OCI-LY1 (cell line): Measurements from ENCODE around the gene LAMA1.

ENCODE experiments used
- H2AFZ ChIP-seq: fragments of 200-600 bp; sonication (generic), shearing (Covaris generic); 2 replicates; pipeline ENCODE4 v1.6.0; 2014; ENCODE audit warnings: antibody characterized with exemption, mild to moderate bottlenecking, low read length
- H3F3A ChIP-seq: fragments of 200-600 bp; sonication (generic), shearing (Covaris generic); 2 replicates; pipeline ENCODE4 v1.6.0; 2014; ENCODE audit warnings: mild to moderate bottlenecking, antibody characterized with exemption, low read length, moderate library complexity; ENCODE audit not compliant: insufficient read depth
- H3K27ac ChIP-seq: fragments of 200-600 bp; sonication (generic); 2 replicates; pipeline ENCODE4 v1.5.1; 2014; ENCODE audit warnings: low read length, mixed run types, mild to moderate bottlenecking, low read depth; ENCODE audit not compliant: poor library complexity, severe bottlenecking
- H3K27me3 ChIP-seq: fragments of 200-600 bp; sonication (generic); 2 replicates; pipeline ENCODE4 v1.6.0; 2014; ENCODE audit warnings: antibody characterized with exemption, mild to moderate bottlenecking, low read length, moderate library complexity; ENCODE audit not compliant: insufficient read depth
- H3K36me3 ChIP-seq: fragments of 200-600 bp; sonication (generic); 2 replicates; pipeline ENCODE4 v1.6.1; 2014; ENCODE audit warnings: mild to moderate bottlenecking, antibody characterized with exemption, low read length, moderate library complexity, mixed read lengths; ENCODE audit not compliant: insufficient read depth
- H3K4me1 ChIP-seq: fragments of 200-600 bp; sonication (generic); 2 replicates; pipeline ENCODE4 v1.5.1; 2014; ENCODE audit warnings: mild to moderate bottlenecking, low read length, moderate library complexity; ENCODE audit not compliant: insufficient read depth, severe bottlenecking
- H3K4me2 ChIP-seq: fragments of 200-600 bp; sonication (generic), shearing (Covaris generic); 2 replicates; pipeline ENCODE4 v1.6.1; 2014; ENCODE audit warnings: low read length
- H3K4me3 ChIP-seq: fragments of 200-600 bp; sonication (generic); 2 replicates; pipeline ENCODE4 v1.5.1; 2014; ENCODE audit warnings: low read length, low read depth, mild to moderate bottlenecking, mixed read lengths; ENCODE audit not compliant: poor library complexity, severe bottlenecking
- H3K79me2 ChIP-seq: fragments of 200-600 bp; shearing (Covaris generic); 2 replicates; pipeline ENCODE4 v1.6.1; 2016; ENCODE audit warnings: mixed run types, low read length, mixed read lengths; ENCODE audit not compliant: insufficient read depth
- H3K9ac ChIP-seq: fragments of 200-600 bp; sonication (generic), shearing (Covaris generic); 2 replicates; pipeline ENCODE4 v1.6.1; 2014; ENCODE audit warnings: mild to moderate bottlenecking, low read length, mixed read lengths
- H3K9me2 ChIP-seq: fragments of 200-600 bp; sonication (generic), shearing (Covaris generic); 2 replicates; pipeline ENCODE4 v1.6.1; 2014; ENCODE audit warnings: low read depth, mild to moderate bottlenecking, low read length, mixed read lengths
- H3K9me3 ChIP-seq: fragments of 200-600 bp; shearing (Covaris generic); 2 replicates; pipeline ENCODE4 v1.6.1; 2014; ENCODE audit warnings: low read length, mixed read lengths
- H4K20me1 ChIP-seq: fragments of 200-600 bp; sonication (generic), shearing (Covaris generic); 2 replicates; pipeline ENCODE4 v1.6.0; 2016; ENCODE audit warnings: mild to moderate bottlenecking, low read length; ENCODE audit not compliant: insufficient read depth
- EZH2 ChIP-seq: fragments of 200-600 bp; sonication (generic), shearing (Covaris generic); IDR thresholded peaks from 2 replicates; pipeline ENCODE4 v1.8.0; 2017; ENCODE audit warnings: borderline replicate concordance, mixed run types, mild to moderate bottlenecking, antibody characterized with exemption, low read length, moderate library complexity, mixed read lengths
- TF ChIP-seq, protein P1 (sequence below): fragments of 200-600 bp; sonication (generic), shearing (Covaris generic); IDR thresholded peaks from 2 replicates; pipeline ENCODE4 v1.5.1; 2017; ENCODE audit warnings: mild to moderate bottlenecking, antibody characterized with exemption, low read length, moderate library complexity, mixed read lengths

LAMA1 gene

DNA sequence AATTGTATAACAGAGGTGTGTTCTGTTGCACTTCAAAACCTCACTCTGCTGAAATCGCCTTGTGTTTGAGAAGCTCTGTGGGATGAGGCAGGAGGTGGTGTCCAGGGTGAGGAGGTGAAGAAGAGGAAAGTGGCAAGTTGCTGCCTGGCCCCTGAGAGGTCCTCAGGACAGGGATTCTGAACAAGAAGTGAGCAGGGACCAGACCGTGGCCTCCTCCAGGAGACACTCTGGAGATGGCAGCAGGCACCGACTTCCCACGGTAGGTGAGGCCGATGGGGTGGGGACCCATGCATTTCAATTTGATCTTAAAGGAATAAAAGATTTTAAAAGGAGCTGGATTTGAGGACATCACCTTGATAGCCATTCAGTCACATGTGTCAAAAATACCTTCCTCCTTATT is 37.5 kb upstream of the LAMA1 start:
- no peaks in the 10 kb centered on the region for H3K36me3 ChIP-seq
- no peak overlapping the region for H2AFZ ChIP-seq
- H3F3A ChIP-seq = no peaks in the 10 kb centered on the region
- no peak overlapping the region for H3K9ac ChIP-seq
- no peaks in the 10 kb centered on the region for H3K9me3 ChIP-seq
- no peaks in the 10 kb centered on the region for H3K9me2 ChIP-seq
- no peaks in the 10 kb centered on the region for H3K27me3 ChIP-seq
- H4K20me1 ChIP-seq = no peaks in the 10 kb centered on the region
- H3K79me2 ChIP-seq = no peaks in the 10 kb centered on the region
- no peak overlapping the region for H3K4me3 ChIP-seq
- H3K4me2 ChIP-seq = no peak overlapping the region
- H3K4me1 ChIP-seq = no peaks in the 10 kb centered on the region
- no peak overlapping the region for H3K27ac ChIP-seq
- TF ChIP-seq, protein P1, sequence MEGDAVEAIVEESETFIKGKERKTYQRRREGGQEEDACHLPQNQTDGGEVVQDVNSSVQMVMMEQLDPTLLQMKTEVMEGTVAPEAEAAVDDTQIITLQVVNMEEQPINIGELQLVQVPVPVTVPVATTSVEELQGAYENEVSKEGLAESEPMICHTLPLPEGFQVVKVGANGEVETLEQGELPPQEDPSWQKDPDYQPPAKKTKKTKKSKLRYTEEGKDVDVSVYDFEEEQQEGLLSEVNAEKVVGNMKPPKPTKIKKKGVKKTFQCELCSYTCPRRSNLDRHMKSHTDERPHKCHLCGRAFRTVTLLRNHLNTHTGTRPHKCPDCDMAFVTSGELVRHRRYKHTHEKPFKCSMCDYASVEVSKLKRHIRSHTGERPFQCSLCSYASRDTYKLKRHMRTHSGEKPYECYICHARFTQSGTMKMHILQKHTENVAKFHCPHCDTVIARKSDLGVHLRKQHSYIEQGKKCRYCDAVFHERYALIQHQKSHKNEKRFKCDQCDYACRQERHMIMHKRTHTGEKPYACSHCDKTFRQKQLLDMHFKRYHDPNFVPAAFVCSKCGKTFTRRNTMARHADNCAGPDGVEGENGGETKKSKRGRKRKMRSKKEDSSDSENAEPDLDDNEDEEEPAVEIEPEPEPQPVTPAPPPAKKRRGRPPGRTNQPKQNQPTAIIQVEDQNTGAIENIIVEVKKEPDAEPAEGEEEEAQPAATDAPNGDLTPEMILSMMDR = no peak
- TF ChIP-seq EZH2 = no peak

DNA sequence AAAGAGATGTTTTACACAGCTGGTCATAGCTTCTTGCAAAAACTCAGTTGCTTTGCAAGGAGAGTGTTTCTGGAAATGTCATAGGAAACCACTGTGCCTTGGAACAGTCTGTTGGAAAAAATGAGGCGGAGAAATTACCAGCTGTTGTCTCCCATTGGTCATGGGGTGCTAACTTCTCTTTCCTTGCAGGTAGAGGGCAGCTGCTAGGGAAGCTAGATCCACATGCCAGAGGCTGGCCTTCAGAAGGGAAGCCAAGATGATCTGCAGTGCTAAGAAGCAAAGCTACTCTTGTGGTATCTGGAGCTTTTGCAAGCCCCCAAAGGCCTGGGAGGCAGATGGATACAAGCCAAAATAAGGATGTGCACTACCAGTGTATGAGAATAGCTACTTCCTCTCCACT is 34.8 kb upstream of the LAMA1 start:
- TF ChIP-seq EZH2 = no peak
- TF ChIP-seq, protein P1 = no peak

DNA sequence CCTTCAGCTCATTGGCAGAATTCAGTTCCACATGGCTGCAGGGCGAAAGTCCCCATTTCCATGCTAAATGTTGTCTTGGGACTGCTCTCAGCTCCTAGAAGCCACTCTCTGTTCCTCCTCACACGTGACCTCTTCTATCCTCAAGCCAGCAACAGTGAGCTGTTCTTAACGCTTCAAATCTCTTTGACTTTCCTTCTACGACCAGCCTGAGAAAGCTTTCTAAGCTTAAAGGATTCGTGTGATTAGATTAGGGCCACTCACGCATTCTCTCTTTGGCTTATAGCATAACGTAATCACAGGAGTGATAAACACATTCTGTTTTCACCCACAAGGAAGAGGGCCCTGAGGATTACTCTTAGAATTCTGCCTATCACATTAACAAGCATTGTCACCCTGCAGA is 29.8 kb upstream of the LAMA1 start:
- Histone ChIP-seq H3K4me3 (no peak overlapping the region), H3K9ac (no peak overlapping the region), H3K79me2 (no peaks in the 10 kb centered on the region), H3F3A (no peaks in the 10 kb centered on the region), H3K4me2 (no peak overlapping the region), H3K36me3 (no peaks in the 10 kb centered on the region), H3K27ac (no peak overlapping the region), H3K9me2 (no peaks in the 10 kb centered on the region), H4K20me1 (no peaks in the 10 kb centered on the region), H2AFZ (no peak overlapping the region), H3K4me1 (no peaks in the 10 kb centered on the region), H3K27me3 (no peaks in the 10 kb centered on the region), H3K9me3 (no peaks in the 10 kb centered on the region)
- no peak for TF ChIP-seq EZH2
- TF ChIP-seq, protein P1 = no peak

More for the DNA sequence above, 34.8 kb upstream of the LAMA1 start:
- Histone ChIP-seq H2AFZ (no peak overlapping the region), H3K9me3 (no peaks in the 10 kb centered on the region), H3K9ac (no peak overlapping the region), H3K4me3 (no peak overlapping the region), H3F3A (no peaks in the 10 kb centered on the region), H3K79me2 (no peaks in the 10 kb centered on the region), H3K4me1 (no peaks in the 10 kb centered on the region), H3K27ac (no peak overlapping the region), H3K36me3 (no peaks in the 10 kb centered on the region), H3K9me2 (no peaks in the 10 kb centered on the region), H3K27me3 (no peaks in the 10 kb centered on the region), H4K20me1 (no peaks in the 10 kb centered on the region), H3K4me2 (no peak overlapping the region)
